ENCODE data around the gene ERCC2.

- TF ChIP-seq CTCF (IDR thresholded peaks at IDR 0.05) (no peak), POLR2A (IDR thresholded peaks at IDR 0.05) (no peak), POLR2AphosphoS5 (IDR thresholded peaks at IDR 0.05) (no peak)
Measured at GRCh38 chr19:45345506-45345860, 24.9 kb downstream of the ERCC2 start.

All from upper lobe of left lung (tissue), 4 donors.